ENCODE measurements around the gene PTPRT.
"Not testable (repeated sequence)": the region's sequence is repeated elsewhere in the genome, so short reads cannot be mapped to it uniquely, and the experiment has no call there.

PTPRT gene

GRCh38 chr20:42258564-42259302, 931.0 kb downstream of the PTPRT start:
- DNase-seq: no peak

DNA sequence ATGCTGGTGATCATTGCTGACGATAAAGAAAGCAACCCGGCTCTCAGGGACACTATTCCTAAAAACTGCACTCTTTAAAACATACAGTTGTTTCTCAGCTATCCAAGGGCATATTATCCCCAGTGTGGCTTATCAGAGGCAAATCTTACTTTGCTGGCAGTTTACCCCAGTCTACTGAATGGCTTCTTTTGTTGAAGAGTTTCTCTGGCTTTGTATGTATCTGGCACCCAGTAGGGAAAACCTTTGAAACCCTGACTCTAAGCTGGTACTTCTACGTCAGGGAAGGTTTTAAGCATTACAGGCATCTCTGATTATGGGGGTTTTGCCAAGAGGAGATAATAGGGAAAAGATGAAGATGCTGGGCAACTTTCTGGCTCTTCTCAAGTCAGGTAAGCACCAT, 933.9 kb downstream of the PTPRT start:
- no peak for DNase-seq

- no peak for DNase-seq
These were observed 935.0 kb downstream of the PTPRT start for GRCh38 chr20:42254673-42255072.

- DNase-seq: no peak
These were observed 937.6 kb downstream of the PTPRT start for GRCh38 chr20:42252116-42252515.

DNA sequence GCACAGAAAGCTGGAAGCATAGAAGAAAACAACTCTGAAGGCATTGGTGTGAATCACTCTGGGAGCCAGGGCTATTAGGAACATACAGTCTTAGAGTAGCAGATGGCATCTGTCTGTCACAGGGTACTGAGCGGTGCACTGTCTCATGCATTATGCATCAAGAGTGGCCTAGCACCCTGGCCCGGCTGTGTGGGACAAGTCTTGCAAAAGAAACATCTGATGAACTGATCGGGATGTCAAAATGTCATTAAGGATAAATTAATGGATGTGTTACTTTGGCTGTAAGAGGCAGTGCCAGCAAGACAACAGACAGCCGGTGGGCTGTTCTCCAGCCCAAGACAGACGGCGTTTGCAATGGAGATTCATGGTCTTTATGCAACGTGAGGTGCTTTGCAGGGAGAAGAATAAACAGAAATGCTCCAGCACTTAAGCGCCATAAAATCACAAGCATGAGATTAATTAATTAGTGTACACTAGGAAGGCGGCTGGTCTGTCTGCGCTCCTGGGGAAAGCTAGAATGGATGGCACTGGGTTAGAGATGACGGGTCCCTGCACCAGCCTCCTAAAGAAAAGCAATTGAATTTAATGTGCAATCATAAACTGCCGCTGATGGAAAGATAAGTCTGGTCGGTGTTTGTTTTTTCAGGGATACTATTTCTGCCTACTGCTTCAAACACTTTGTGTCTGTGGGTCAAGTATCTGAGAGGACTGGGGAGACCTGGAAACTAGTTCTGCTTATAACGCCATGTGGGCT, 970.9 kb downstream of the PTPRT start:
- DNase-seq: no peak

DNA sequence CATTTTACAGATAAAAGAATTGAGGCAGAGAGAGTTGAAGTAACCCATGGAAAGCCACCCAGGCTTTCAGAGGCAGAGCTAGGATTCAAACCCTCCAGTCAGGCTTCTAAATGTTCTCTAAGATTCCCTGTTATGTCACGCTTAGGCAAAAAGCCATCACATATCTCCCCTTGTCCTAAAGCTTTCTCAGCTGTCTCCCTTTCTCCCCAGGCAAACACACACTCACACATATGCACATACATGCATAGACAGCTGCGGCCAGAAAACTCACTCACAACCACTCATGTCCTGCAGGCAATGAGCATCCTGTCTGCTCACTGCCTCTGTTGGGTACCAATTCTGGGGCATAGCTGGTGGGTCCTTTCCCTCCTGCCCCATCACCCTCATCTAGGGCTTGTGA, 975.6 kb downstream of the PTPRT start:
- no peak for DNase-seq

DNA sequence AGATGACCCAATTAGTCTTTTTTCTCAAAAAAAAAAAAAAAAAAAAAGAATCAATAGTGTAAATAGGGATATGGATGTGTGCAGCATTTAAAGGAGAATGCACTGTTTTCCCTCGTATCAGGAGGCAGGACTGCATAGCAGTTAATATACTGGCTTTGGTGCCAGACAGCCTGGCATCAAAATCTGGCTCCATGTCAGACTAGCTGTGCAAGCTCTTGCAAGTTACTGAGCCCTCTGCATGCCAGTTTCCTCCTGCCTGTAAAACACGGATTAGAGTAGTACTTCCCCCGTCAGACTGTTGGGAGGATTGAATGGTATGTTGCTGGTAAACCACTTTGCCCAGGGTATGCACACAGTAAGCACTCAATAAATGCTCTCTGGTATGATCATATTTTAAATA, 977.3 kb downstream of the PTPRT start:
- no peak for DNase-seq

DNA sequence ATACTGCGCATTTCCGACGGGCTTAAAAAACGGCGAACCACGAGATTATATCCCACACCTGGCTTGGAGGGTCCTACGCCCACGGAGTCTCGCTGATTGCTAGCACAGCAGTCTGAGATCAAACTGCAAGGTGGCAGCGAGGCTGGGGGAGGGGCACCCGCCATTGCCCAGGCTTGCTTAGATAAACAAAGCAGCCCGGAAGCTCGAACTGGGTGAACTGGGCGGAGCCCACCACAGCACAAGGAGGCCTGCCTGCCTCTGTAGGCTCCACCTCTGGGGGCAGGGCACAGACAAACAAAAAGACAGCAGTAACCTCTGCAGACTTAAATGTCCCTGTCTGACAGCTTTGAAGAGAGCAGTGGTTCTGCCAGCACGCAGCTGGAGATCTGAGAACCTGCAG, 983.1 kb downstream of the PTPRT start:
- not testable (repeated sequence) for DNase-seq

GRCh38 chr20:42204109-42204660, 985.5 kb downstream of the PTPRT start:
- DNase-seq: no peak

DNA sequence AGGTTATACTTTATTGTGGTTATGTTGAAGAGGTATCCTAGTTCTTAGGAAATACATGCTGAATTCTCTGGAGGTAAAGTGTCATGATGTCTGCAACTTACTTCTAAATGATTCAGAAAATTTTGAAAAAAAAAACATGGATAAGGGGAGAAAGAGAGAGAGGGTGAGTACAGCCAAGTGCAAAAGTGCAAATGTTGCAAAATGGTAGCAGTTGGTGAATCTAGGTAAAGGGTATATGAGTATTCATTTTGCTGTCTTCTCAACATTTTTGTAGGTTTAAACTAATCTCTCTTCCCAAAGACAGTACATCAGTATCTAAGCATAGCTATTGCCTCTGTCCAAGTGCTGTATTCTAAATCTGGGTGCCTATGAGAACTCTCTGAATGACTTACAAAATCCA, 992.1 kb downstream of the PTPRT start:
- no peak for DNase-seq

- DNase-seq: no peak
These were observed 996.6 kb downstream of the PTPRT start for GRCh38 chr20:42193119-42193518.

GRCh38 chr20:42192321-42192720, 997.4 kb downstream of the PTPRT start:
- no peak for DNase-seq

- DNase-seq: no peak
These were observed 998.4 kb downstream of the PTPRT start for GRCh38 chr20:42191140-42191860.

- DNase-seq: no peak
These were observed 999.6 kb downstream of the PTPRT start for GRCh38 chr20:42190084-42190483.

GRCh38 chr20:42186337-42186736, 1003.4 kb downstream of the PTPRT start:
- DNase-seq: no peak

- no peak for DNase-seq
These were observed 1006.6 kb downstream of the PTPRT start for GRCh38 chr20:42183147-42183546.

DNA sequence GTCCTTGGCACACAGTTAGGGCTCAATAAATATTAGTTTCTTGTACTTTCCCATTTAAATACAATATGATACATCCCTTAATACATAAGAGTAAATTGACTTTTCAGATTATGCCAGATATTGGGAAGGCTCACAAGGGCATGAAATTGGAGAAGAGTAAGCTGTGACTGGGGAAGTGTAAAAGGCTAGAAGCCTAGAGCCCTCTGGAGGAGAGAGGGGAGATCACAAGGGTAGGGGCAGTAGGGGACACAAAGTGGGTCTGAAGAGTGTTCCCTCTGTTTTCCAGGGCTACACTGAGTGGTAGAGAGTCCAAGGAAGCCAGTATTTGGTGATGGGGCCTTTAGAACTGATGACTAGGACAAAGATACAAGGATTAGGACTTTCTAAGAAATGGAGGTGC, 1008.6 kb downstream of the PTPRT start:
- no peak for DNase-seq

DNA sequence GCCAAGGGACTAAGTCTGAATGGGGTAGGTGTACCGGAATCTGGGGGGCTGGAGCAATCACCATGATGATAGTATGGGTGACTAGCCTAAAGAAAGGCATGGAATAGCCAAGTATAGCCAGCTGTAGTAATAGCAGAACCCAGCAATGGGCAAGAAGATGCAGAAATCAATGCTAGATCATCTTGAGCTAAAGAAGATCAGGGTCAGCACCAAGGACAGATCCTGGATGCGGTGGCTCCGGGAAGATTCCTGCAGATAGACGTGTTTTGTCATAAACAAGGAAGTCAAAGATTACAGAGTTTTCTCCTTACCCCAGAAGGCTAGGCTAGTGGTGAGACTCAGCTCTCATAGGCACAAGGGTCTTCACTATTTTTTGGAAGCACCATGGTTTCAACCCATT, 1009.9 kb downstream of the PTPRT start:
- no peak for DNase-seq

DNA sequence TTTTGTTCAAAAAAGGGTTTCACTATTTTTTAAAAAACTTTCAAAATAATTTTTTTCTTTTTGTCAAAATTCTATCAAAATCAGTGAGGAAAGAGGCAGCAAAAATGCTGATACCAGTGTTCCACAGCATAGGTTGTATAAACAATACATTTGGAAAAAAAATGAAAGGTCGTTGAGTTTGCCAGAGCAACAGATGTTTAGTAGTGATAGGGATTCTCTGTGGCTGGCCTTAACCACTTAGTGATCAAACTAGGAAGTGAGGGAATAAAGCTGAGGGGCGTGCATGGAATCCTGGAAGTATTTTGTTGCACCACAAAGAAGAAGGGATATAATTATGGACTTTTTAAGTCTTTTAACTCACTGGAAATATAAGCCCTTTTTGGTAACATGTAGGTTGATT, 1016.3 kb downstream of the PTPRT start:
- no peak for DNase-seq

DNA sequence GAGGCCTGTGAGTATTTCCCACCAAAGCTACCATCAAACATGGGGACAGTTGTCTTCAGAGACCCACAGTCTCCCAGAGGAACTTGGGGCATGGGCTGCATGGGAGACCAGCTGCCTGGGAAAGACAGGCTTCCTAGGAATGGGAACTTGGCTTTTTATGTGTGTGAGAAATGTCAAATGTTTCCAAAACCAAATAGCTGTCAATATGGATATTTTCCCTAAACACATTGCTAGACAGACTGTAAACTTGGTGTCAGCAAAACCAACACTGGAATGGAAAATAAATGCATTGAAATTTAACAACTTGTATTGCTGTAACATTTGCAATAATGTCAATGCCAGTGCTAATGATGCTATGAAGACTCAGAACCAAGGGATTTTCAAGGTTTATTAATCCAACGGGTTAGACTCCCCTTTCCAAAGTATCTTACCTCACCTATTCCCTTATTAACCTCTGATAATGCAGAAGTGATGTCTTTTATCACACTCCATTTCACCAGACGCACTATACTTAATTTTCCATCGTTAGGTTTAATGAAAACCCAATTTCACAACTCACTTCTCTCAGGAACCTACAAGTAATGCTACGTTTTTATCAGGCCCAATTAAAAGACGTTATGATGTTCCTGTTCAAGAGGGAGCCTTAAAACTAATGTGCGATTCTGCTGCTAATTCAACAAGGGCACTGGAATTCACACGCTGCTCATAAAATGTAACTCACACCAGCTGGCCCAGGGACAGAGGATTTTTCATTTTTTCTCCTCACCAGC, 1025.4 kb downstream of the PTPRT start:
- no peak for DNase-seq

- DNase-seq: no peak
These were observed 1028.4 kb downstream of the PTPRT start for GRCh38 chr20:42161228-42161829.

DNA sequence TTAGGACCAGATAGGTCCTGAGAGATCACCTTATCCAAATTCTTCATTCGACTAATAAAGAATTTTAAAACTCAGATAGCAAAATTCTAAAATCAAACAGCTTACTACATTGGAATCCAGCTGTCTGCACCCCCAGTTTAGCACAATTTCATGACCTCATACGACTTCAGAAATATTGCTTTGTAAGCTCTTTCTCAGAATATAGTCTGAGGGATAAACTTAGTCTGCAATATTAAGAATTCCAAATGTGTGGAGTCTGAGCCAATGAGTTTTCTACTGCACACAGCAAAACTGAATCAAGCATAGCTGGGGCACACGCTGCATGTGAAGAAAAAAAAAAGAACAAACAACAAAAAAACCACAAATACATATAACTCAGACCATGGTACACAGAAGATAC, 1029.9 kb downstream of the PTPRT start:
- DNase-seq: no peak

Measured in stimulated activated CD4-positive, alpha-beta T cell treated with anti-CD3 and anti-CD28 coated beads, Interleukin-1b, Interleukin-23, amount 100 ng/mL, for 48 hours (primary cell).